Measurements from ENCODE around the gene HDAC4. TPM values are rescaled to one million over a fixed set of nuclear protein-coding genes. Genes with fewer than 3 reads are reported as not detected.

HDAC4 gene
- total RNA-seq, 2 donors from 2014 or later = 8.1 to 20.1 TPM

- no peak for DNase-seq (ENCODE audit: low spot score)
- Histone ChIP-seq H3K36me3 (peaks cover 57% of the 10 kb centered on the region), H3K4me3 (no peak overlapping the region), H3K27me3 (no peaks in the 10 kb centered on the region), H3K4me1 (peaks cover 0 to 16% of the 10 kb centered on the region in 2 donors), H3K9me3 (no peaks in the 10 kb centered on the region), H3K27ac (no peak overlapping the region)
- TF ChIP-seq CTCF (IDR thresholded peaks at IDR 0.05) = no peak
Measured at GRCh38 chr2:239131521-239131920, 269.3 kb downstream of the HDAC4 start.

DNA sequence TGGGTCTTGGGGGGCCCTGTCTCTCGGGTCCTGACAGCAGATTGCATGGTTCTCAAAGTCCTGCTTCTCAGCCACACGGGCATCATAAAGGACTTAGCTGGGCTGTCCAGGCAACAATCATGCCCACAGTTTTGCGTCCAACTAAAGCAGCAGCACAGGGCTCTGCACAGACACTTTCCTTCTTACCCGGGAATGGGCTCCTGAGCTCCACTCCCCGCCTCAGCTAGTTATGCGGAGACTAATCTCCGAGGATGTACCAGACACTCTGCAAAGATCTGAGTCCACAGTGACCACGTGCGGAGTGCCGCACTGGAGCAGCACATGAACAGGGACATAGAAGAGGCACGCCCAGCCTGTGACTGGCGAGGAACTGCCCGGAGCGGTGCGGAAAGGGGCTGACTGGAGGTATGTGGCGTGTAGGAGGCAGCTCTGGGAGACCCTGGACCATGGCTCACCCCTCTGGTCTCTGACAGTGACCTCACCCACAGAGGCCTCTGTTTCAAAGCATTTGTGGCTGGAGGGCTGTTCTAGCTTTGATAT, 270.0 kb downstream of the HDAC4 start:
- Histone ChIP-seq H3K4me3 (no peak overlapping the region), H3K4me1 (peaks cover 0 to 16% of the 10 kb centered on the region in 2 donors), H3K36me3 (peaks cover 60% of the 10 kb centered on the region), H3K9me3 (no peaks in the 10 kb centered on the region), H3K27me3 (no peaks in the 10 kb centered on the region), H3K27ac (no peak overlapping the region)
- TF ChIP-seq CTCF (IDR thresholded peaks at IDR 0.05) = no peak
- no peak for DNase-seq (ENCODE audit: low spot score)

GRCh38 chr2:239130041-239130440, 270.8 kb downstream of the HDAC4 start:
- DNase-seq (ENCODE audit: low spot score) = no peak
- Histone ChIP-seq H3K9me3 (no peaks in the 10 kb centered on the region), H3K4me1 (peaks cover 0 to 16% of the 10 kb centered on the region in 2 donors), H3K4me3 (no peak overlapping the region), H3K27me3 (no peaks in the 10 kb centered on the region), H3K36me3 (peaks cover 68% of the 10 kb centered on the region), H3K27ac (no peak overlapping the region)
- no peak for TF ChIP-seq CTCF (IDR thresholded peaks at IDR 0.05)

DNA sequence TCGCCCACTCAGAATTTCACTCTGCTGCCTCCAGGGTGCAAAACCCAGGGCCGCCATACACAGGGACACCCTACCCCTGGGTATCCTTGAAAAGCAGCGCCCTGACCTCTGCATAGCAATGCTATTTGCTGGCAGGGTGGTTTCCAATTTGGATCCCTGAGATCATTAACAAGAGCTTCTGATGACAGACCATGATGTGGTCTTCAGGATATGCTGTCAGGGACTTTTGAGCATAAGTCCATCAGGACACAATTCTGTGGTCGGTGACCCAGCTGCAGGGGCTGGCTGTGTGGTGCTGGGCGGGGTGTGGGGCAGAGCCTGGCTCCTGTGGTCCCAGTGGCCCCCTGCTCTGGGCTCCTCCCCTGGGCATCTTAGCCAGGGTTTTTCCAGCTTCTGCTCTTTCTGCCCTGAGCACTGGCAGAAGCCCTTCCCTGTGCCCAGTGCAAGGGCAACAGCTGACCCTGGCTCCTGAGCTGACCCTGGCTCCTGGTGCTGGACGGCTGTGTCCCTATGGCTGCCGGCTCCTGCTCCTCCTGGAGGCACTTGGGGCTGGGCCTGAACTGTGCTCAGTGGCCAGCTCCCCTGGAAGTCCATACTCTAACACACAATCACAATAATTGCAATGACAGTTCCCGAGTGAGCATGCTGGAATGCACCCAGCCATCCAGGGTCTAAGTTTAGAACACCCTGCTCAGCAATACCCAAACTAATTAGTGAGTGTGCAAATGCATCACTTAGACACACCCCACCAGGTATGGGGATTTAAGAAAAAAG, 271.5 kb downstream of the HDAC4 start:
- peaks cover 0 to 16% of the 10 kb centered on the region in 2 donors for H3K4me1 ChIP-seq
- peaks cover 70% of the 10 kb centered on the region for H3K36me3 ChIP-seq
- no peak overlapping the region for H3K4me3 ChIP-seq
- H3K27me3 ChIP-seq = no peaks in the 10 kb centered on the region
- H3K9me3 ChIP-seq = no peaks in the 10 kb centered on the region
- no peak overlapping the region for H3K27ac ChIP-seq
- TF ChIP-seq CTCF (IDR thresholded peaks at IDR 0.05) = no peak
- DNase-seq (ENCODE audit: low spot score) = no peak

- H3K36me3 ChIP-seq = peaks cover 69% of the 10 kb centered on the region
- H3K27me3 ChIP-seq = no peaks in the 10 kb centered on the region
- no peak for DNase-seq (ENCODE audit: low spot score)
Measured at GRCh38 chr2:239128706-239129105, 272.1 kb downstream of the HDAC4 start.

More at GRCh38 chr2:239128706-239129105, 272.1 kb downstream of the HDAC4 start:
- Histone ChIP-seq H3K9me3 (no peaks in the 10 kb centered on the region), H3K4me1 (peaks cover 0 to 16% of the 10 kb centered on the region in 2 donors), H3K27ac (no peak overlapping the region), H3K4me3 (no peak overlapping the region)
- no peak for TF ChIP-seq CTCF (IDR thresholded peaks at IDR 0.05)

All from right atrium auricular region (tissue), 2 donors.